Naive thymus-derived CD4-positive, alpha-beta T cell (primary cell): ENCODE measurements around the gene ACSS1. TPM values are rescaled to one million over a fixed set of nuclear protein-coding genes. Genes with fewer than 3 reads are reported as not detected.

Experiments used
- ATAC-seq: fragments of 150-1000 bp; cut with Tn5 transposase; 2 replicates; pipeline ENCODE4 v1.10.0; 2021; ENCODE audit warnings: mild to moderate bottlenecking, moderate library complexity
- CTCF ChIA-PET: fragments of 350-600 bp; sonication (Branson Sonifier 250); formaldehyde crosslinking; loops from one replicate; lab custom pipeline; 2021; ENCODE audit warnings: antibody characterized with exemption; lab: Charles Lee
- POLR2A ChIA-PET: fragments of 350-600 bp; sonication (Branson Sonifier 250); formaldehyde crosslinking; loops from one replicate; lab custom pipeline; 2021; ENCODE audit warnings: antibody characterized with exemption, inconsistent platforms; lab: Charles Lee
- DNase-seq, 9 donors: peaks; one replicate each; pipeline versions ENCODE4 v3.0.0 to v3.0.0-alpha.2; 2020 to 2022; ENCODE audit warnings: mixed read lengths in 1 of 9
- H3K27ac ChIP-seq: one replicate; pipeline ENCODE4 v1.7.0; 2013; ENCODE audit warnings: mild to moderate bottlenecking, low read depth, low read length, moderate library complexity
- H3K27me3 ChIP-seq, 2 donors: one replicate each; pipeline ENCODE4 v1.7.0; 2013; ENCODE audit warnings: low read length in 2 of 2, mild to moderate bottlenecking in 2 of 2, moderate library complexity in 2 of 2; ENCODE audit not compliant: control insufficient read depth in 2 of 2, insufficient read depth in 2 of 2
- H3K36me3 ChIP-seq, 3 experiments: 1 replicate in 2 of 3; 2 replicates in 1 of 3; pipeline ENCODE4 v1.7.0; 2013; ENCODE audit warnings: low read length in 3 of 3, mild to moderate bottlenecking in 3 of 3, moderate library complexity in 1 of 3; ENCODE audit not compliant: insufficient read depth in 3 of 3, control insufficient read depth in 2 of 3
- H3K4me1 ChIP-seq, 2 donors: one replicate each; pipeline ENCODE4 v1.7.0; 2013; ENCODE audit warnings: low read length in 2 of 2, mild to moderate bottlenecking in 2 of 2, moderate library complexity in 1 of 2; ENCODE audit not compliant: control insufficient read depth in 2 of 2, insufficient read depth in 2 of 2
- H3K4me3 ChIP-seq: 2 replicates; pipeline ENCODE4 v1.7.0; 2013; ENCODE audit warnings: mild to moderate bottlenecking, low read length
- H3K9me3 ChIP-seq, 3 experiments: 1 replicate in 2 of 3; 2 replicates in 1 of 3; pipeline ENCODE4 v1.7.0; 2013; ENCODE audit warnings: low read length in 3 of 3; ENCODE audit not compliant: control insufficient read depth in 2 of 3
- H3K27ac Mint-ChIP-seq, 9 donors: one replicate each; pipeline ENCODE4 v1.8.0; 2020 to 2022; ENCODE audit warnings: mixed read lengths in 9 of 9, mild to moderate bottlenecking in 8 of 9, moderate library complexity in 5 of 9, inconsistent platforms in 2 of 9
- H3K27me3 Mint-ChIP-seq, 5 donors: one replicate each; pipeline ENCODE4 v1.8.0; 2021 to 2022; ENCODE audit warnings: mixed read lengths in 5 of 5, mild to moderate bottlenecking in 1 of 5
- H3K36me3 Mint-ChIP-seq, 5 donors: one replicate each; pipeline ENCODE4 v1.8.0; 2020 to 2022; ENCODE audit warnings: mixed read lengths in 5 of 5, mild to moderate bottlenecking in 3 of 5, inconsistent platforms in 1 of 5
- H3K4me1 Mint-ChIP-seq, 7 donors: one replicate each; pipeline ENCODE4 v1.8.0; 2020 to 2022; ENCODE audit warnings: mixed read lengths in 7 of 7, mild to moderate bottlenecking in 3 of 7, inconsistent platforms in 1 of 7
- H3K4me3 Mint-ChIP-seq, 10 donors: one replicate each; pipeline ENCODE4 v1.8.0; 2020 to 2022; ENCODE audit warnings: mild to moderate bottlenecking in 10 of 10, mixed read lengths in 10 of 10, moderate library complexity in 6 of 10, inconsistent platforms in 2 of 10
- H3K9me3 Mint-ChIP-seq, 11 donors: one replicate each; pipeline ENCODE4 v1.8.0; 2020 to 2022; ENCODE audit warnings: mixed read lengths in 11 of 11, mild to moderate bottlenecking in 4 of 11, inconsistent platforms in 1 of 11, moderate library complexity in 1 of 11
- intact Hi-C, 2 donors: fragments of 100-400 bp; cut with micrococcal nuclease; formaldehyde crosslinking; loops; one replicate each; pipeline ENCODE4 v1.15.1; 2023
- polyA plus RNA-seq, 2 donors: library from polyadenylated mRNA; unstranded; fragments of 300-500 nt; fragmentation: Illumina TruSeq; gene quantifications; one replicate each; pipeline ENCODE4 v1.2.3, GENCODE V29; 2021
- total RNA-seq, 6 experiments: library from RNA in 5 of 6; stranded (reverse) in 5 of 6; gene quantifications; 1 replicate in 5 of 6; 2 replicates in 1 of 6; pipeline ENCODE4 v1.2.3 and lab custom pipeline; 2021 to 2026

ACSS1 gene
- total and polyA plus RNA-seq, 7 experiments from 2014 or later, result 33.1 to 51.7 (median 39.7) TPM

DNA sequence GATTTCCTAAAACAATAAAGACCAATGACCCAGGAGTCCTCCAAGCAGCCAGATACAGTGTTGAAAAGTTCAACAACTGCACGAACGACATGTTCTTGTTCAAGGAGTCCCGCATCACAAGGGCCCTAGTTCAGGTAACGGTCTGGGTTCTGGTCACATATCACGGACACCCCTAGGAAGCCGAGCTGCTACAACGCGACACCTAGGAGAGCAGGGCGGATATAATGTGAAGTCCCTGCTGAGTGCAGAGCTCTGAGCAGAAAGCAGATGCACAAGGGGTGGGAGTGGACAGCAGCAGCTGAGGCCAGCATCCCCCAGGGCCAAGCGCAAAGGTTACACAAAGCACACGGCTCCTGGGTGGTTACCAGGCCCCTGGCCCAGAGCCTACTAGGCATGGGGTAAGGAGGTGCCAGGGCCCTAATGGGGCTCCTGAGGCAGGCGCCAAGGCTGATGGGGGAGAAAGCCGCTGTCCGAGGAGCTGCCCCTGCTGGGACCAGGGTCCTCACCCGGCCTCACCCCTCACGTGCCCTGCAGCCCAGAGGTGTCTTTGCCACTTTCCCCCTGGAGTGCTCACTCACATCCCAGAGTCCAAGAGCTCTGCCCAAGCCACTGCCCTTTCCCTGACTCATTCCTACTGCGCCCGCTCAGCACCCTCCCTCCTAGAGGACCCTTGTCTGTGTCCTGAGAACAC, 100.5 kb downstream of the ACSS1 start:
- Mint-ChIP-seq H3K27ac (peak overlapping the region in 3 of 9 donors; percentile 6 to 54 (median 24)), H3K4me1 (peaks cover 4 to 42% (median 12%) of the 10 kb centered on the region in 7 donors), H3K9me3 (no peaks in the 10 kb centered on the region), H3K27me3 (no peaks in the 10 kb centered on the region), H3K4me3 (no peak overlapping the region), H3K36me3 (peaks cover 0 to 15% (median 8%) of the 10 kb centered on the region in 5 donors)
- Histone ChIP-seq H3K4me3 (no peak overlapping the region), H3K36me3 (peaks cover 7 to 36% (median 34%) of the 10 kb centered on the region in 3 experiments), H3K27ac (no peak overlapping the region), H3K9me3 (no peaks in the 10 kb centered on the region), H3K27me3 (no peaks in the 10 kb centered on the region), H3K4me1 (peaks cover 6 to 80% of the 10 kb centered on the region in 2 donors)
- ChIA-PET CTCF (interaction anchor here (0.6 kb wide), 1 partner anchor 411 kb away, joined by 3 read pairs; no protein-coding TSS in a partner anchor), POLR2A (no interaction called here)
- DNase-seq, result no peak
- intact Hi-C loops, result no loop called here
- no peak for ATAC-seq

Other genes with a start within 250 kb of the ACSS1 start
- gene CST7, start 108.9 kb downstream of the ACSS1 start, total RNA-seq, result 10 to 100 TPM in 3 of 5 experiments, 1 to 10 TPM in 2; 1.4 to 74.9 (median 11.5) TPM
- gene CST7, start 108.9 kb downstream of the ACSS1 start, polyA plus RNA-seq, result 1 to 10 TPM; 2.3 to 4.2 TPM
- gene APMAP, start 65.4 kb downstream of the ACSS1 start, total RNA-seq, result 10 to 100 TPM; 28.2 to 47.3 (median 38.8) TPM
- gene APMAP, start 65.4 kb downstream of the ACSS1 start, polyA plus RNA-seq, result 10 to 100 TPM; 70.2 to 74.6 TPM
- not detected for gene VSX1, start 24.0 kb upstream of the ACSS1 start, total RNA-seq
- gene VSX1, start 24.0 kb upstream of the ACSS1 start, polyA plus RNA-seq, result not detected
- 100 to 1,000 TPM in 2 of 5 experiments, 10 to 100 TPM in 3; 41.1 to 108 (median 74.4) TPM for gene ENTPD6, start 137.6 kb upstream of the ACSS1 start, total RNA-seq
- 10 to 100 TPM; 43.7 to 56.9 TPM for gene ENTPD6, start 137.6 kb upstream of the ACSS1 start, polyA plus RNA-seq
- gene PYGB, start 189.9 kb upstream of the ACSS1 start, total RNA-seq, result 10 to 100 TPM; 29.8 to 45.2 (median 43.6) TPM
- gene PYGB, start 189.9 kb upstream of the ACSS1 start, polyA plus RNA-seq, result 10 to 100 TPM; 55.9 to 81.6 TPM